ENCODE data around the gene C16orf96. TPM values are rescaled to one million over a fixed set of nuclear protein-coding genes. Genes with fewer than 3 reads are reported as not detected.

The C16orf96 gene
- total RNA-seq, 2 donors from 2014 or later: 0.52 TPM; not detected in 1

DNA sequence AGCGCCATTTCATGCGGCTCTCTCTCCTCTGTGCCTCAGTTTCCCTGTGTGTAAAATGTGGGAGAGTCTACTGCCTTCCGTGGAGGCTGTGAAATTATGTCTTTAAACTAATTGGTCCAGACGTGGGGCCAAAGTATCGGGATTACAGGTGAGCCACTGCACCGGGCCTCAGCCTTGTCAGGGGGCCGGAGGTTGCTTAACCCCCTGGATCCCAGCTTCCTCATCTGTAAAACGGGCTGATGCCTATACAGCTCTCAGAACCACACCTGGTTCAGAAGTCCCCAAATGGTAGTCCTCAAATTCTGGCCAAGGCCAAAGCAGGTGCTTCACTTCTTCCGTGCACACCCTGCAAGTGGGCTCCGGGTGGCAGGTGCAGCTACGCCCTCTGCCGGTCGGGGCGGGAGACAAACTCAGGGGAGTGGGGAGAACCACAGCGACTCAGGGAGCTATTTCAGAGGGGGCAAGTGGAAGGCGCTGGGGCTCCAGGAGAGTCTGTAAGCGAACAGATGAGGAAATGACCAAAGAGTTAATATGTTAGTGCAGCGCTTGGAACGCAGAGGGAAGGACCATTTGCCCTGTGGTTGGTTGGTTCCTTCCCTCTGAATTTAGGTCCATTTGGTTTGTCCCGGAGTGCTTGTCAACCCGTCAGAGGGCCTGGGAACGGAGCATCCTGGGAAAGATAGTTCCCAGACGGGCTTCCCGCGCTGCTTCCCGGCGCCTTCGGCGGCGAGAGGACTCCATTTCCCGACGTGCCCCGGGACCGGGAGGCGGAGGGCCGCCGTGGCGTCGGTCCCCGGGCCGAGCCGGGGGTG lies 68.1 kb downstream of the C16orf96 start, which contains the start of gene MGRN1:
Gene MGRN1 (plus strand): TSS at position 812 of the 812 bp plus-strand sequence. CDS start 135 bp downstream, outside the sequence.
- no peaks in the 10 kb centered on the region for H3K9me3 ChIP-seq
- peak within 1 kb of the TSS; percentile 76 to 86 for H3K4me3 ChIP-seq
- H3K4me1 ChIP-seq: peaks cover 31% of the 10 kb centered on the region
- DNase-seq (peak; percentile 94 to 97 (median 96)), ATAC-seq (peak; percentile 98)
- intact Hi-C loops (cut with DNase I): no loop called here
- no peak for TF ChIP-seq POLR2A (IDR thresholded peaks at IDR 0.05)
- TF ChIP-seq CTCF (IDR thresholded peaks at IDR 0.05): peak; percentile 81 to 99 (median 94)
- no peaks in the 10 kb centered on the region for H3K27me3 ChIP-seq
- WGBS, 2 donors: 7% methylated on average over 15 to 42 of the region's 42 CpGs
- no peaks in the 10 kb centered on the region for H3K36me3 ChIP-seq (replicated peaks in 1 of 2; ENCODE audit: insufficient read depth in 1 of 2, low read depth in 2 of 2)
- H3K27ac ChIP-seq: peak within 1 kb of the TSS; percentile 92 to 98 (median 94)

DNA sequence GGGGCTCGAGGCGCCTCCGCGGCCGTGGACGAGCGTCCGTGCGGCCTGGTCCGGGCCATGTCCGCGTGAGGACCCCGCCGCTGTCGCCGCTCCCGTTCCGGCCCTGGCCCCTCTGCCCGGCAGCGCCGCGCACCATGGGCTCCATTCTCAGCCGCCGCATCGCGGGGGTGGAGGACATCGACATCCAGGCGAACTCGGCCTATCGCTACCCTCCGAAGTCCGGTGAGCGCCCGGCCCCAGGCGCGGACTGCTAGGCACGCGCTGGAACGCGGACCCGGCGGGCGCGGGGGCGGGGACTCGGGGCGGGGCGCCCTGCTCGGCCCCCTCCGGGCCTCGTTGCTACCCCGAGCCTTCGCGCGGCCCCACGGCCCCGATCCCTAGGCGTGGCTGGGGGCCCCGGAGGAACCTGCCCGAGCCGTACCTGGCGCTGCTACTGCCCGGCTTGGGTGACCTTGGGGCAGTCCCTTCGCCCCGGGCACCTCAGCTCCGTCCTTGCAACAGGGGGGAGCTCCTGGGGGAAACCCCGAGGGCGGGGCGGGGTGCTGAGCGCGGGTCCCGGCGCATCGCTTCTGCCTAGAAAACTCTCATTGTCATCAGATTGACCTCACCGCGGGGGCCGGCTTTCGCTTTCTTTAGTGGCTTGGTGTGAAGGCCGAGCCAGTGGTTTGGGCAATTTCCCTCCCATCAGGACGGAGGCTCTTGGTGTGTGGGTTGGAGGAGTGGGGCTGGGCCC lies 68.9 kb downstream of the C16orf96 start:
- ATAC-seq: peak; percentile 38
- peak overlapping the region; percentile 76 to 86 for H3K4me3 ChIP-seq
- WGBS, 2 donors: 0% methylated on average over 30 of the region's 80 CpGs; no CpG with 5 or more reads in 1 of the 2 donors
- peak; percentile 57 to 77 (median 67) for DNase-seq
- H3K9me3 ChIP-seq: no peaks in the 10 kb centered on the region
- TF ChIP-seq POLR2A (IDR thresholded peaks at IDR 0.05): peak; percentile 82 to 92 (median 90)
- no peak for TF ChIP-seq CTCF (IDR thresholded peaks at IDR 0.05)
- intact Hi-C loops (cut with DNase I): no loop called here
- H3K4me1 ChIP-seq: peaks cover 29% of the 10 kb centered on the region
- H3K27me3 ChIP-seq: no peaks in the 10 kb centered on the region
- no peaks in the 10 kb centered on the region for H3K36me3 ChIP-seq (replicated peaks in 1 of 2; ENCODE audit: insufficient read depth in 1 of 2, low read depth in 2 of 2)
- H3K27ac ChIP-seq: peak overlapping the region; percentile 92 to 98 (median 94)

DNA sequence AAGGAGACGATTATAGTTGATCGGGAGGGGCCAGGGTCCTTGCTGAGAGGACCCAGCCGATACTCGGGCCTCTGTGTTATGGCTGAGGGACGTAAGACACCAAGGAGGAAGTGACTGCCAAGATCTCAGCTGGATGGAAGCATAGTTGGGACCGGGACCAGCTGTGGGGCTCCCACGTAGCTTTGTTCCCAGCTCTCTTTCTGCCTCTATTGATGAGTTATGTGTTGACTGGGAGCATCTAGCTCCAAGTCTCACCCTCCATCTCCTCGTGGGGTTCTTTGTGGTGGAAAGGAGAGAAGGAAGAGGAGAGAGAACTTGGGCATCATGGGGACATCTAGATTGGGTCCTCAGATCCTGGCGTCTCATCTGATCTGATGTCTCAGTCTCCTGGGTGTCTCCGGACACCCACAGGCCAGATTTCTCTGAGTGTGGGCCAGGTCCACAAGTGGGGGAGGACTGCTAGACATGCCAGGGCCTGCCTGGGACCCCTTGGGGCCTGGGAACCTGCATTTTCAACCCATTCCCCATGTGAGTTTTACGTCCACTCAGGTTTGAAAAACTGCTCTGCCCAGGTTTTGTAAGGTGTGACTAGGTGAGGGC lies 69.5 kb downstream of the C16orf96 start:
- Histone ChIP-seq H3K36me3 (replicated peaks in 1 of 2; ENCODE audit: insufficient read depth in 1 of 2, low read depth in 2 of 2) (no peaks in the 10 kb centered on the region), H3K27ac (peak overlapping the region; percentile 92 to 98 (median 94)), H3K9me3 (no peaks in the 10 kb centered on the region), H3K4me3 (peak overlapping the region; percentile 76 to 86), H3K27me3 (no peaks in the 10 kb centered on the region), H3K4me1 (peaks cover 29% of the 10 kb centered on the region)
- 5 to 8% methylated on average over 7 to 11 of the region's 11 CpGs for WGBS, 2 donors
- no peak for TF ChIP-seq CTCF (IDR thresholded peaks at IDR 0.05)
- DNase-seq: peak in 2 of 4 donors; percentile 59 to 64
- ATAC-seq: peak; percentile 5
- intact Hi-C loops (cut with DNase I): no loop called here

- TF ChIP-seq POLR2A (IDR thresholded peaks at IDR 0.05) (no peak), CTCF (IDR thresholded peaks at IDR 0.05) (no peak)
- Histone ChIP-seq H3K4me1 (peaks cover 29% of the 10 kb centered on the region), H3K9me3 (no peaks in the 10 kb centered on the region), H3K36me3 (replicated peaks in 1 of 2; ENCODE audit: insufficient read depth in 1 of 2, low read depth in 2 of 2) (no peaks in the 10 kb centered on the region), H3K27me3 (no peaks in the 10 kb centered on the region), H3K27ac (peak overlapping the region in 3 of 4 donors; percentile 93 to 98 (median 96)), H3K4me3 (no peak overlapping the region)
- intact Hi-C loops (cut with DNase I): no loop called here
- WGBS, 2 donors: 45 to 51% methylated on average over 6 of the region's 6 CpGs
- ATAC-seq (no peak), DNase-seq (no peak)
Measured at GRCh38 chr16:4626396-4626795, 70.3 kb downstream of the C16orf96 start.

All from body of pancreas (tissue), 4 donors.